ENCODE results near the gene ZNF70. TPM values are rescaled to one million over a fixed set of nuclear protein-coding genes. Genes with fewer than 3 reads are reported as not detected.
A peak's percentile ranks its signal among the peaks of the same experiment; 100 is the strongest.

ZNF70 gene
- total RNA-seq, 2 experiments from 2014 or later: 1.6 to 1.8 TPM

GRCh38 chr22:23763579-23763945 is 12.7 kb upstream of the ZNF70 start:
- peak; percentile 43 for DNase-seq
- H3K36me3 Mint-ChIP-seq (ENCODE audit: low read depth): peaks cover 4% of the 10 kb centered on the region
- H3K4me1 Mint-ChIP-seq: peaks cover 44% of the 10 kb centered on the region
- peaks cover 1% of the 10 kb centered on the region for H3K27me3 Mint-ChIP-seq
- H3K9me3 Mint-ChIP-seq: no peaks in the 10 kb centered on the region
- H3K27ac Mint-ChIP-seq: peak overlapping the region; percentile 21
- CTCF ChIA-PET: no interaction called here
- POLR2A ChIA-PET: interaction anchor here (0.9 kb wide), 1 partner anchor 12 kb away, joined by 3 read pairs; the partner anchor contains the start of gene ZNF70
- peak overlapping the region; percentile 36 for H3K4me3 Mint-ChIP-seq

- Mint-ChIP-seq H3K4me3 (peak within 1 kb of the TSS; percentile 36), H3K9me3 (no peaks in the 10 kb centered on the region), H3K4me1 (peaks cover 43% of the 10 kb centered on the region), H3K27ac (peak within 1 kb of the TSS; percentile 21), H3K27me3 (peaks cover 1% of the 10 kb centered on the region), H3K36me3 (ENCODE audit: low read depth) (peaks cover 4% of the 10 kb centered on the region)
- CTCF ChIA-PET: no interaction called here
- DNase-seq: no peak
- POLR2A ChIA-PET: interaction anchor here (0.9 kb wide), 1 partner anchor 12 kb away, joined by 3 read pairs; the partner anchor contains the start of gene ZNF70
Measured at GRCh38 chr22:23762842-23763578, 12.1 kb upstream of the ZNF70 start, which contains the start of gene C22orf15. TSS of gene C22orf15 (plus strand) at chr22:23762990. CDS start at chr22:23763307, 317 bp downstream.

GRCh38 chr22:23760056-23760455 is 9.1 kb upstream of the ZNF70 start:
- H3K27ac Mint-ChIP-seq: no peak overlapping the region
- H3K27me3 Mint-ChIP-seq: peaks cover 3% of the 10 kb centered on the region
- CTCF ChIA-PET: no interaction called here
- DNase-seq: no peak
- H3K4me1 Mint-ChIP-seq: peaks cover 27% of the 10 kb centered on the region
- no peak overlapping the region for H3K4me3 Mint-ChIP-seq
- POLR2A ChIA-PET: no interaction called here
- peaks cover 4% of the 10 kb centered on the region for H3K36me3 Mint-ChIP-seq (ENCODE audit: low read depth)
- H3K9me3 Mint-ChIP-seq: no peaks in the 10 kb centered on the region

GRCh38 chr22:23759566-23759965 is 8.7 kb upstream of the ZNF70 start:
- Mint-ChIP-seq H3K4me1 (peaks cover 22% of the 10 kb centered on the region), H3K27ac (no peak overlapping the region), H3K4me3 (no peak overlapping the region), H3K27me3 (peaks cover 3% of the 10 kb centered on the region), H3K36me3 (ENCODE audit: low read depth) (no peaks in the 10 kb centered on the region), H3K9me3 (no peaks in the 10 kb centered on the region)
- ChIA-PET CTCF (no interaction called here), POLR2A (no interaction called here)
- no peak for DNase-seq

GRCh38 chr22:23756891-23757290 is 6.0 kb upstream of the ZNF70 start:
- Mint-ChIP-seq H3K4me3 (no peak overlapping the region), H3K27ac (no peak overlapping the region), H3K9me3 (no peaks in the 10 kb centered on the region), H3K27me3 (peaks cover 3% of the 10 kb centered on the region), H3K4me1 (peaks cover 5% of the 10 kb centered on the region), H3K36me3 (ENCODE audit: low read depth) (no peaks in the 10 kb centered on the region)
- CTCF ChIA-PET: no interaction called here
- POLR2A ChIA-PET: no interaction called here
- no peak for DNase-seq

- Mint-ChIP-seq H3K4me3 (no peak overlapping the region), H3K27ac (no peak overlapping the region), H3K27me3 (peaks cover 2% of the 10 kb centered on the region), H3K9me3 (no peaks in the 10 kb centered on the region), H3K4me1 (peaks cover 4% of the 10 kb centered on the region), H3K36me3 (ENCODE audit: low read depth) (no peaks in the 10 kb centered on the region)
- CTCF ChIA-PET: no interaction called here
- POLR2A ChIA-PET: interaction anchor here (0.6 to 1.1 kb wide), 2 partner anchors 11 to 62 kb away, joined by 3 to 4 read pairs; no protein-coding TSS in a partner anchor
- no peak for DNase-seq
Measured at GRCh38 chr22:23755711-23756110, 4.8 kb upstream of the ZNF70 start.

- Mint-ChIP-seq H3K27me3 (peaks cover 2% of the 10 kb centered on the region), H3K4me3 (no peak overlapping the region), H3K4me1 (peaks cover 9% of the 10 kb centered on the region), H3K9me3 (no peaks in the 10 kb centered on the region), H3K36me3 (ENCODE audit: low read depth) (no peaks in the 10 kb centered on the region), H3K27ac (no peak overlapping the region)
- DNase-seq: no peak
- ChIA-PET POLR2A (interaction anchor here (1.1 kb wide), 1 partner anchor 12 kb away, joined by 4 read pairs; no protein-coding TSS in a partner anchor), CTCF (no interaction called here)
Measured at GRCh38 chr22:23754980-23755636, 4.2 kb upstream of the ZNF70 start.

GRCh38 chr22:23754220-23754919 is 3.5 kb upstream of the ZNF70 start, which contains the start of gene VPREB3:
TSS of gene VPREB3 (minus strand) at chr22:23754425. CDS start at chr22:23754363, 62 bp downstream.
- no peak for DNase-seq
- Mint-ChIP-seq H3K27ac (no peak within 1 kb of the TSS), H3K9me3 (no peaks in the 10 kb centered on the region), H3K27me3 (peaks cover 2% of the 10 kb centered on the region), H3K4me1 (peaks cover 16% of the 10 kb centered on the region), H3K36me3 (ENCODE audit: low read depth) (no peaks in the 10 kb centered on the region), H3K4me3 (no peak within 1 kb of the TSS)
- ChIA-PET POLR2A (no interaction called here), CTCF (no interaction called here)

GRCh38 chr22:23753385-23753784 is 2.5 kb upstream of the ZNF70 start:
- Mint-ChIP-seq H3K4me1 (peaks cover 16% of the 10 kb centered on the region), H3K9me3 (no peaks in the 10 kb centered on the region), H3K4me3 (no peak overlapping the region), H3K27ac (no peak overlapping the region), H3K36me3 (ENCODE audit: low read depth) (no peaks in the 10 kb centered on the region), H3K27me3 (peaks cover 2% of the 10 kb centered on the region)
- ChIA-PET POLR2A (no interaction called here), CTCF (no interaction called here)
- DNase-seq: no peak

GRCh38 chr22:23752750-23753149 is 1.8 kb upstream of the ZNF70 start:
- ChIA-PET CTCF (no interaction called here), POLR2A (no interaction called here)
- Mint-ChIP-seq H3K4me1 (peaks cover 16% of the 10 kb centered on the region), H3K4me3 (peak overlapping the region; percentile 7), H3K27ac (no peak overlapping the region), H3K27me3 (peaks cover 2% of the 10 kb centered on the region), H3K9me3 (no peaks in the 10 kb centered on the region), H3K36me3 (ENCODE audit: low read depth) (no peaks in the 10 kb centered on the region)
- no peak for DNase-seq

- Mint-ChIP-seq H3K27me3 (peaks cover 2% of the 10 kb centered on the region), H3K9me3 (no peaks in the 10 kb centered on the region), H3K27ac (peak overlapping the region; percentile 26), H3K4me1 (peaks cover 16% of the 10 kb centered on the region), H3K4me3 (peak overlapping the region; percentile 66), H3K36me3 (ENCODE audit: low read depth) (no peaks in the 10 kb centered on the region)
- ChIA-PET POLR2A (interaction anchor here (0.6 to 3.2 kb wide), 4 partner anchors 15 to 454 kb away, joined by 3 to 18 read pairs (median 6); partner anchors contain the start of gene CHCHD10), CTCF (interaction anchor here (0.8 kb wide), 1 partner anchor 105 kb away, joined by 6 read pairs; the partner anchor contains the start of gene SLC2A11)
- no peak for DNase-seq
Measured at GRCh38 chr22:23752090-23752691, 1.3 kb upstream of the ZNF70 start.

- DNase-seq: no peak
- Mint-ChIP-seq H3K4me3 (peak overlapping the region; percentile 68), H3K27ac (no peak overlapping the region), H3K27me3 (no peaks in the 10 kb centered on the region), H3K9me3 (no peaks in the 10 kb centered on the region), H3K4me1 (peaks cover 16% of the 10 kb centered on the region), H3K36me3 (ENCODE audit: low read depth) (no peaks in the 10 kb centered on the region)
- CTCF ChIA-PET: interaction anchor here (0.8 to 1.4 kb wide), 2 partner anchors 106 to 142 kb away, joined by 3 to 6 read pairs; partner anchors contain the start of genes MIF and SLC2A11
- POLR2A ChIA-PET: interaction anchor here (0.6 to 3.2 kb wide), 5 partner anchors 12 to 455 kb away, joined by 3 to 18 read pairs (median 3); partner anchors contain the start of gene CHCHD10
Measured at GRCh38 chr22:23751441-23751996, 607 bp upstream of the ZNF70 start.
